Upper lobe of right lung (tissue), 1 donor: Measurements from ENCODE around the gene MCC. TPM values are rescaled to one million over a fixed set of nuclear protein-coding genes. Genes with fewer than 3 reads are reported as not detected.
"Not testable (repeated sequence)": the region's sequence is repeated elsewhere in the genome, so short reads cannot be mapped to it uniquely, and the experiment has no call there.

Experiments used
- ATAC-seq: fragments of 200-7000 bp; cut with Tn5 transposase; one replicate; pipeline ENCODE4 v1.9.1; 2020; ENCODE audit warnings: mild to moderate bottlenecking, moderate library complexity
- DNase-seq: peaks from one replicate; pipeline ENCODE4 v3.0.0-alpha.2; 2020
- H3K27ac ChIP-seq: fragments of 200-600 bp; one replicate; pipeline ENCODE4 v1.8.0; 2022
- H3K27me3 ChIP-seq: fragments of 200-600 bp; one replicate; pipeline ENCODE4 v1.8.0; 2022; ENCODE audit warnings: mild to moderate bottlenecking
- H3K36me3 ChIP-seq: fragments of 200-600 bp; one replicate; pipeline ENCODE4 v1.8.0; 2022
- H3K4me1 ChIP-seq: fragments of 200-600 bp; one replicate; pipeline ENCODE4 v1.8.0; 2022
- H3K4me3 ChIP-seq: fragments of 200-600 bp; one replicate; pipeline ENCODE4 v1.8.0; 2022; ENCODE audit warnings: mild to moderate bottlenecking
- H3K9me3 ChIP-seq: fragments of 200-600 bp; one replicate; pipeline ENCODE4 v1.8.0; 2022
- CTCF ChIP-seq: fragments of 200-600 bp; IDR thresholded peaks from one replicate; pipeline ENCODE4 v1.8.0; 2022; ENCODE audit warnings: antibody characterized with exemption
- intact Hi-C: fragments of 100-400 bp; cut with DNase I; formaldehyde crosslinking; loops from one replicate; pipeline ENCODE4 v1.11.0; 2022
- total RNA-seq: library from RNA; stranded (reverse); fragmentation: NEBNext Ultra II Directional; extraction: Animal tissue kit (Norgen Biotek cat#: 25700); gene quantifications from one replicate; pipeline ENCODE4 v1.2.1, GENCODE V29; 2021
- donor health status: DM: no; HTN: yes; CAD: no; lungs with severe emphysema.

The MCC gene
- total RNA-seq, 1 donor from 2014 or later, result 18.6 TPM

- intact Hi-C loops, result no loop called here
- no peak overlapping the region for H3K27ac ChIP-seq
- no peak for TF ChIP-seq CTCF
- H3K9me3 ChIP-seq, result no peaks in the 10 kb centered on the region
- no peak for DNase-seq
- H3K4me3 ChIP-seq, result no peak overlapping the region
- no peak for ATAC-seq
- H3K4me1 ChIP-seq, result no peaks in the 10 kb centered on the region
- H3K36me3 ChIP-seq, result no peaks in the 10 kb centered on the region
- H3K27me3 ChIP-seq, result no peaks in the 10 kb centered on the region
Observed at GRCh38 chr5:113075019-113075418, 413.2 kb downstream of the MCC start.

GRCh38 chr5:113073629-113074034 lies 414.6 kb downstream of the MCC start:
- H3K9me3 ChIP-seq, H3K27me3 ChIP-seq, H3K4me1 ChIP-seq, ATAC-seq, H3K27ac ChIP-seq, H3K4me3 ChIP-seq, H3K36me3 ChIP-seq, DNase-seq: not testable (repeated sequence)
- intact Hi-C loops, result loop anchor here (5.0 kb wide), 1 partner anchor 264 kb away; no protein-coding TSS in a partner anchor

- no peaks in the 10 kb centered on the region for H3K36me3 ChIP-seq
- H3K27ac ChIP-seq, result no peak overlapping the region
- no peaks in the 10 kb centered on the region for H3K9me3 ChIP-seq
- TF ChIP-seq CTCF, result no peak
- no peak for ATAC-seq
- DNase-seq, result no peak
- no peak overlapping the region for H3K4me3 ChIP-seq
- H3K4me1 ChIP-seq, result no peaks in the 10 kb centered on the region
- intact Hi-C loops, result loop anchor here (5.0 kb wide), 1 partner anchor 266 kb away; no protein-coding TSS in a partner anchor
- no peaks in the 10 kb centered on the region for H3K27me3 ChIP-seq
Observed at GRCh38 chr5:113071401-113071800, 416.9 kb downstream of the MCC start.

GRCh38 chr5:113070901-113071300 lies 417.4 kb downstream of the MCC start:
- no peaks in the 10 kb centered on the region for H3K4me1 ChIP-seq
- H3K9me3 ChIP-seq, result no peaks in the 10 kb centered on the region
- intact Hi-C loops, result loop anchor here (5.0 kb wide), 1 partner anchor 266 kb away; no protein-coding TSS in a partner anchor
- no peaks in the 10 kb centered on the region for H3K36me3 ChIP-seq
- H3K27me3 ChIP-seq, result no peaks in the 10 kb centered on the region
- no peak for DNase-seq
- TF ChIP-seq CTCF, result no peak
- H3K4me3 ChIP-seq, result no peak overlapping the region
- ATAC-seq, result no peak
- H3K27ac ChIP-seq, result no peak overlapping the region

GRCh38 chr5:113068559-113068958 lies 419.7 kb downstream of the MCC start:
- H3K36me3 ChIP-seq, result no peaks in the 10 kb centered on the region
- no peaks in the 10 kb centered on the region for H3K9me3 ChIP-seq
- H3K4me1 ChIP-seq, result no peaks in the 10 kb centered on the region
- H3K27ac ChIP-seq, result no peak overlapping the region
- DNase-seq (no peak), ATAC-seq (no peak)
- no peak overlapping the region for H3K4me3 ChIP-seq
- intact Hi-C loops, result no loop called here
- TF ChIP-seq CTCF, result no peak
- no peaks in the 10 kb centered on the region for H3K27me3 ChIP-seq

- H3K36me3 ChIP-seq, result peaks cover 5% of the 10 kb centered on the region
- H3K4me3 ChIP-seq, result no peak overlapping the region
- DNase-seq (no peak), ATAC-seq (no peak)
- intact Hi-C loops, result no loop called here
- no peaks in the 10 kb centered on the region for H3K9me3 ChIP-seq
- H3K27me3 ChIP-seq, result no peaks in the 10 kb centered on the region
- TF ChIP-seq CTCF, result no peak
- H3K27ac ChIP-seq, result no peak overlapping the region
- H3K4me1 ChIP-seq, result no peaks in the 10 kb centered on the region
Observed at GRCh38 chr5:113067635-113068344, 420.5 kb downstream of the MCC start.
